ENCODE data around the gene PLPPR2.
"Not testable (repeated sequence)": the region's sequence is repeated elsewhere in the genome, so short reads cannot be mapped to it uniquely, and the experiment has no call there.

The PLPPR2 gene

GRCh38 chr19:11339254-11340098 lies 15.8 kb upstream of the PLPPR2 start, which contains the start of gene RAB3D:
RAB3D (minus strand) TSS chr19:11339657; CDS start chr19:11337399, 2,258 bp downstream.
- DNase-seq (ENCODE audit: low read depth in 2 of 3, low spot score in 2 of 3): peak; percentile 38 to 64 (median 59)

- not testable (repeated sequence) for DNase-seq (ENCODE audit: low read depth in 2 of 3, low spot score in 2 of 3)
Observed at GRCh38 chr19:11340099-11340467, 15.1 kb upstream of the PLPPR2 start.

GRCh38 chr19:11342429-11342828 lies 12.8 kb upstream of the PLPPR2 start:
- DNase-seq (ENCODE audit: low read depth in 2 of 3, low spot score in 2 of 3): no peak

- DNase-seq (ENCODE audit: low read depth in 2 of 3, low spot score in 2 of 3): no peak
Observed at GRCh38 chr19:11345122-11345803, 10.0 kb upstream of the PLPPR2 start.

- DNase-seq (ENCODE audit: low read depth in 2 of 3, low spot score in 2 of 3): peak; percentile 77 to 90 (median 82)
Observed at GRCh38 chr19:11346104-11346940, 8.9 kb upstream of the PLPPR2 start, which contains the start of the genes CCDC159 and TMEM205. CCDC159 (plus strand) TSS chr19:11346519; CDS start chr19:11346607, 88 bp downstream. TMEM205 (minus strand) TSS chr19:11346268; CDS start chr19:11345619, 649 bp downstream.

DNA sequence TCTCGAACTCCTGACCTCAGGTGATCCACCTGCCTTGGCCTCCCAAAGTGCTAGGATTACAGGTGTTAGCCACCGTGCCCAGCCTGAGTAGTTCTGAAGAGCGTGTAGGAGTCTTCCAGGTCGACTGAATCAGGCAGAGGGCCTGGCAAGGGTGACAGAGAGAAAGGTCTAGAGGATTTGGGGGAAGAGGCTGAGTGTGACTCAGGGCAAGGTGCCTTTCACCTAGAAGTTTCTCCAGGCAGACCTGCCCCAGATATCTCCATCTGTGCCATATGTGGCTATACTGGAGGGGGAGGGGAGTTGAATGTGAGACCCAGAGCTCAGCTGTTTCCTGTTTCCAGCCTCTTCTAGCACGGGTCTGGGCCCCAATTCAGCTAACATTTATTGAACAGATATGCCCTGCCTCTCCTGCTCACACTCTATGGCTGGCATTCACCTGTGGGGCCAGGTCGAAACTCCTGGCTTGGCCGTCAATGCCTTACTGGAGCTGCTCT lies 7.6 kb upstream of the PLPPR2 start:
- no peak for DNase-seq (ENCODE audit: low read depth in 2 of 3, low spot score in 2 of 3)

DNA sequence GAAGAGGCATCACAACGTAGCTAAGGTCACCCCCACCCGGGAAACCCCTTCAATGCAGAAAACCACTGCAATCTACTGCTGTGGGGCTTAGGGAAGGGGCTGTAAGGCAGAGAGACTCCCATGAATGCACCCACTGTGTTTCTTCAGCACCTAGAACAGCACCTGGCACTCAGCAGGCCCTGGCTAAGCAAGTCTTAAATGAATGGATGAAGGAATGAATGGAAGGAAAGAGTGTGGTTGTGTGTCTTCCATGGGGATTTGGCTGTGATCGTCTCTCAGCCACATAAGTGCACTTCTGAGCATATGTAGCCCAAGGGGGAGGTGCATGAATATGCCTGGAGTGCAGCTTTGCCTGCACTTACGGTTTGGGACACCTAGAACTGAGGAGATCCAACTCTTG lies 6.1 kb upstream of the PLPPR2 start:
- no peak for DNase-seq (ENCODE audit: low read depth in 2 of 3, low spot score in 2 of 3)

GRCh38 chr19:11354102-11354501 lies 1.1 kb upstream of the PLPPR2 start:
- not testable (repeated sequence) for DNase-seq (ENCODE audit: low read depth in 2 of 3, low spot score in 2 of 3)

DNA sequence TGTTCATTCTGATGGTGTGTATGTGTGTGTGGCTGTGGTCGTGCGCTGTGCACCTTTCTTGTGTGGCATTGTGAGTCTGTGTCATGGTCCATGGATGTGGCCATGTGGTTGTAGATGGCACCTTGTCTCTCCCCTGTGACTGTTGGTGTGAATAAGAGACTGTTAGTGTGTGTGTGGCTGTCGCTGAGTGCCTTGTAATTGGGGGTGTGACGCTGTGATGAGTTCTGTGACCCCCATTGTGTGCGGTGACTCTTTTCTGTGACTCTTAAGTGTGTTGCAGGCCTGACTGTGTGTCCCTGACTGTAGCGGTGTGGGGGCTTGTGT lies 804 bp downstream of the PLPPR2 start:
- DNase-seq (ENCODE audit: low read depth in 2 of 3, low spot score in 2 of 3): no peak

- no peak for DNase-seq (ENCODE audit: low read depth in 2 of 3, low spot score in 2 of 3)
Observed at GRCh38 chr19:11356676-11357550, 1.7 kb downstream of the PLPPR2 start.

DNA sequence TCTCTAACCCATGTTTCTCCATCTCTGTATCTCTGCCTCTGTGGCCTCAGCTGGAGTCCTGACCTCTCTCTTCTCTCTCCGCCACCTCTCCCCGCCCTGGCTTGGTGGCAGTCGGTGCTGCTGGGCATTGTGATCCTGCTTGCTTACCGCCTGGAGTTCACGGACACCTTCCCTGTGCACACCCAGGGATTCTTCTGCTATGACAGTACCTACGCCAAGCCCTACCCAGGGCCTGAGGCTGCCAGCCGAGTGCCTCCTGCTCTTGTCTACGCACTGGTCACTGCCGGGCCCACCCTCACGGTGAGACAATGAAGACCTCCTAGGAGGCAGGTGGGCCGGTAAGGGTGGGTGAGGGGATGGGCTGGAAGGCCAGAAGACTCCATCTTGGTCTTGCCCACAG lies 4.2 kb downstream of the PLPPR2 start:
- no peak for DNase-seq (ENCODE audit: low read depth in 2 of 3, low spot score in 2 of 3)

DNA sequence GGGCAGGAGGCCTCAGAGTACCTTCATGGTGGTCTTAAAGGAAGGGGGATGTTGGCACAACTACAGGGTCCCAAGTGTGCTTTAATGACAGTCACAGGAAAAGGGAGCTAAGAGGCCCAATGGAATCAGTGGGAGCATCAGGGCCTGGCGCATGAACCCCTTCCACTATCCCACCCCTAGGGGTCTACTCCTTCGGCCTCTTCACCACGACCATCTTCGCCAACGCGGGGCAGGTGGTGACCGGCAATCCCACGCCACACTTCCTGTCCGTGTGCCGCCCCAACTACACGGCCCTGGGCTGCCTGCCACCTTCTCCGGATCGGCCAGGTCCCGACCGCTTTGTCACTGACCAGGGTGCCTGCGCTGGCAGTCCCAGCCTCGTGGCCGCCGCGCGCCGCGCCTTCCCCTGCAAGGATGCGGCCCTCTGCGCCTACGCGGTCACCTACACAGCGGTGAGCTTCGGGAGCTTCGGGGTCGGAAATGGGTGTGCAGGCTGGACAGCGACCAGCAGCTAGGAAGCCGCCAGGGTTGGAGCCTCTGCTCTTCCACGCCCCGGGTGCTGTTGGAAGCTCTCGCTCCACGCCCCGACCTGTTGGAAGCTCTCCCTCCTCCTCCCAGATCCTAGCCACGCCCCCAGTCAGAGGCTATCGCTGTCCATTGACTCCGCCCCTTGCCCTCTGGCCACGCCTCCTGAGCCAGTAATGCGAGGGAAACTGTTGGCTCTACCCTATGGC lies 6.0 kb downstream of the PLPPR2 start:
- DNase-seq (ENCODE audit: low read depth in 2 of 3, low spot score in 2 of 3): no peak

DNA sequence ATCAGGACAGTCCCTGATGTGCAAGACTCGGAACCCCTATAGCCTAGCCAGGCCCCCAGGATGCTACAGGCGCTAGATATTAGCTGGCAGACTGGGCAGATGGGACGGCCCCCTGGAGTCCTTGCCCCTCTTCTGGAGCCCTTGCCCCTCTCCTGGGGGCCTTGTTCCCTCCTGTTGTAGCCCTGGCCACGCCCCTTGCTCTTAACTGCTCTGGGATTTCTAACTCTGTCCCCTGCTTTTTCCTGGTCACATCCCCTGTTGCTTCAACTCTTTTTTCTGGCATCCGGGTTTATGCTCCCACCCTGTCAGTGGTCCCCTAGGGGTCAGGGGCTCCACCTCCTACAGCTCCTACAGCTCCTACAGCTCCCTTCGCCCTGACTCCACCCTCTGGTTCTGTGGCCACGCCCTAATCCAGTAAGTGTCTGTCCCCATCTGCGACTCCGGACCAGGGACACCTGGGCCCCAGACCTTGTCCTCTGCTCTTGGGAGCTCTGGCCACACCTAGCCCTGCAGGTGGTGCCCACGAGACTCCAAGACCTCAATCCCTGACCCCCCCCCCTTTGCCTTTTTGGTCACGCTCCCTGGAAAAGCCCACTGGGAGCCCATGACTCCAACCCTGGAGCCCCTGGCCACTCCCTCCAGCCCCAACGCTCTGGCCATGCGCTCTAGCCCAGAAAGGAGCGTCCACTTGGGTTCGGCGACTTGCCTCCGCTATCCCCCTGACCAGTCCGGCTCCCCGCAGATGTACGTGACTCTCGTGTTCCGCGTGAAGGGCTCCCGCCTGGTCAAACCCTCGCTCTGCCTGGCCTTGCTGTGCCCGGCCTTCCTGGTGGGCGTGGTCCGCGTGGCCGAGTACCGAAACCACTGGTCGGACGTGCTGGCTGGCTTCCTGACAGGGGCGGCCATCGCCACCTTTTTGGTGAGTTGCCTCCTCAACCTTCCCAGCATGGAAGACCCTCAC lies 6.8 kb downstream of the PLPPR2 start:
- DNase-seq (ENCODE audit: low read depth in 2 of 3, low spot score in 2 of 3): no peak

- DNase-seq (ENCODE audit: low read depth in 2 of 3, low spot score in 2 of 3): no peak
Observed at GRCh38 chr19:11363881-11364280, 8.6 kb downstream of the PLPPR2 start.

- DNase-seq (ENCODE audit: low read depth in 2 of 3, low spot score in 2 of 3): no peak
Observed at GRCh38 chr19:11364296-11364904, 9.2 kb downstream of the PLPPR2 start.

GRCh38 chr19:11364935-11365334 lies 9.7 kb downstream of the PLPPR2 start:
- DNase-seq (ENCODE audit: low read depth in 2 of 3, low spot score in 2 of 3): no peak

- DNase-seq (ENCODE audit: low read depth in 2 of 3, low spot score in 2 of 3): no peak
Observed at GRCh38 chr19:11365557-11366117, 10.4 kb downstream of the PLPPR2 start.

DNA sequence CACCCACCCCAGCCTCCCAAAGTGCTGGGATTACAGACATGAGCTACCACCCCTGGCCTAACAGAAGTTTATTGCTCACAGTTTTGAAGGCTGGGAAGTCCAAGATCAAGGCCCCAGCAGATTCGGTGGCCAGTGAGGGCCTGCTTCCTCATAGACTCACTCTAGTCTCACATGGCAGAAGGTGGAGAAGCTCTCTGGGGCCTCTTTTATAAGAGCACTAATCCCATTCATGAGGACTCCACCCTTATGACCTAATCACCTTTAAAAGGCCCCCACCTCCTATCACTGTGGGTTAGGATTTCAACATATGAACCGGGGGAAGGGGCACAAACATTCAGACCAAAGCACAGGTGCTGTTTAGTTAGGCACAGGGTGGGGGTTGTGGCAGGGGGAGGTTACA lies 12.3 kb downstream of the PLPPR2 start:
- no peak for DNase-seq (ENCODE audit: low read depth in 2 of 3, low spot score in 2 of 3)

Data from activated CD8-positive, alpha-beta memory T cell treated with anti-CD3 and anti-CD28 coated beads for 48 hours (primary cell).